Lower leg skin (tissue), 4 donors: ENCODE measurements around the gene LRRC8B. TPM values are rescaled to one million over a fixed set of nuclear protein-coding genes. Genes with fewer than 3 reads are reported as not detected.

Experiments
- DNase-seq, 2 donors: peaks; one replicate each; pipeline ENCODE4 v3.0.0-alpha.2; 2019; ENCODE audit warnings: low spot score in 2 of 2
- H3K4me3 ChIP-seq: fragments of 200-600 bp; sonication (generic); 2 replicates; pipeline ENCODE4 v1.5.1; 2017; ENCODE audit warnings: mild to moderate bottlenecking, low read depth; ENCODE audit not compliant: poor library complexity, severe bottlenecking
- CTCF ChIP-seq, 3 donors: fragments of 450-650 bp; IDR thresholded peaks; one replicate each; pipeline ENCODE4 v1.5.1; 2016; ENCODE audit warnings: antibody characterized with exemption in 3 of 3, mild to moderate bottlenecking in 3 of 3, moderate library complexity in 2 of 3
- POLR2A ChIP-seq, 2 donors: fragments of 450-650 bp; IDR thresholded peaks; one replicate each; pipeline ENCODE4 v1.6.1; 2016 to 2017; ENCODE audit warnings: antibody characterized with exemption in 2 of 2, mild to moderate bottlenecking in 1 of 2, moderate library complexity in 1 of 2
- WGBS, 2 donors: methylation state at CpG; one replicate each; pipeline ENCODE4 v1.1.5; 2018; 5-methylcytosine and 5-hydroxymethylcytosine counted together
- intact Hi-C: fragments of 100-400 bp; cut with DNase I; formaldehyde crosslinking; loops from one replicate; pipeline ENCODE4 v1.15.0; 2023; ENCODE audit warnings: low total_unique reads
- total RNA-seq, 4 donors: library from RNA; depleted of rRNA; stranded (reverse); fragments of >200 nt; gene quantifications; one replicate each; pipeline ENCODE4 v1.1.0, GENCODE V29; 2016

The LRRC8B gene
- total RNA-seq, 4 donors from 2014 or later, result 12.2 to 26.2 (median 13.1) TPM

DNA sequence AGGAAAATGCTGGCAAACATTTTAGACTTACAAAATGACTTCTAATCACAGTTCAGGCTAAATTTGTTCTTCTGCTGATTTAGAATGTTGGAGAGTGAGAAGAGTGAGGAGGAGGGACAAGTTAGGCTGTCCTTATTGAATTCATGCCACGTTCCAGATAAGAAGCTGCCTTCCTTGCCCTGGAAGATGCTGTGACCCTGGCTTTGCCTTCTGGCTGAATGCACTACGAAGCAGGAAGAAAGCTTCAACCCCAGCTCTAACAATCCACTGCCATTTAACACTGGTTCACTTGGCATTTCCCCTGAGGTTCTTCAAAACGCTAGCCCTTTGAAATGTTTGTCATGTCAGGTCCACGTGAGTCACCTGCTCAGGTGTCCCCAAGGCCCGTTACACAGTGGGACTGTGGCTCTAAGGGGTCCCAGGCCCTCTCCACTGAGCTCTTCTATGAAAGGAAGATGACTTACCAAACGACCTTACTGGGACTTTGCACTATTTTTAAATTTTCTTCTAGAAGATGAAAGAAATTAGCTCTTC, 78.3 kb downstream of the LRRC8B start:
- no peak overlapping the region for H3K4me3 ChIP-seq
- intact Hi-C loops, result loop anchor here (5.0 to 10.0 kb wide), 2 partner anchors 126 to 162 kb away; no protein-coding TSS in a partner anchor
- TF ChIP-seq POLR2A (IDR thresholded peaks at IDR 0.05), result no peak
- TF ChIP-seq CTCF (IDR thresholded peaks at IDR 0.05), result no peak
- WGBS, 2 donors, result 66 to 67% methylated on average over 6 of the region's 6 CpGs
- no peak for DNase-seq

GRCh38 chr1:89603651-89604413, 79.2 kb downstream of the LRRC8B start:
- no peak overlapping the region for H3K4me3 ChIP-seq
- intact Hi-C loops, result loop anchor here (5.0 to 10.0 kb wide), 2 partner anchors 127 to 161 kb away; no protein-coding TSS in a partner anchor
- TF ChIP-seq POLR2A (IDR thresholded peaks at IDR 0.05), result no peak
- WGBS, 2 donors, result 52 to 54% methylated on average over 4 of the region's 4 CpGs
- no peak for DNase-seq

DNA sequence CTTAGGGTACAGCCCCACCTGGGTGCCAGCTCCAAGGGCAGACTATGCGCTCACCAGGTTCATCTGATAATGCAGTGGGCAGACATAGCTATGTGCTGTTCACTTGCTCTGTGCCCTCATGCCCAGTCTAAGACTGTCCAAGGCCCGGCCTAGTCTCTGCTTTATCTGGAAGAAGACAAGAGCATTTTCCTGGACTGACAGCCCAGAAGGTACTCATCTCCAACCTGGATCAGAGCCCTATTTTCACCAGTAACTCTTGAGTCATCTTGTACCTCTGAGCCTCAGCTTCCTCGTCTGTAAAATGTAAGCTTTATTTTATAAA, 79.7 kb downstream of the LRRC8B start:
- WGBS, 2 donors, result 80 to 81% methylated on average over 3 of the region's 3 CpGs
- no peak overlapping the region for H3K4me3 ChIP-seq
- no peak for DNase-seq
- intact Hi-C loops, result loop anchor here (5.0 to 10.0 kb wide), 2 partner anchors 127 to 160 kb away; no protein-coding TSS in a partner anchor
- no peak for TF ChIP-seq POLR2A (IDR thresholded peaks at IDR 0.05)
- TF ChIP-seq CTCF (IDR thresholded peaks at IDR 0.05), result no peak

DNA sequence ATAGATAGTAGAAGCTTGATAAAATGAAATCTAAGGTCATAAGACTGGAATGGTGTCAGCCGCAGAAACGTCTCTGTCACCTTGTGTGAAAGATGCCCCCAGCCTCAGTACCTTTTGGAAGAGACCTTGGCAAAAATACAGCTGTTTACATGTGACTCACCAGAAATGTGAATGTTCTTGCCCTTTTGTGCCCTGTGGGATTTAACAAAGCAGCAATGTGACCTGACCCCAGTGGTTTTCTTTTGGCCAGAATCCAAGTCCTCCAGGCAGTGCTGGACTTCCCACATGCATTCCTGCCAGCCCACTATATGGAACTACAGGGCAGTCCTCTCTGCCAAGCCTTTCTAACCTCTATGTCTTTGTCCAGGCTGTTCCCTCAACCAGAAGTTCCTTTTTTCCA, 81.1 kb downstream of the LRRC8B start:
- H3K4me3 ChIP-seq, result no peak overlapping the region
- intact Hi-C loops, result loop anchor here (10.0 kb wide), 1 partner anchor 159 kb away; no protein-coding TSS in a partner anchor
- no peak for DNase-seq
- 77 to 81% methylated on average over 2 of the region's 2 CpGs for WGBS, 2 donors
- TF ChIP-seq POLR2A (IDR thresholded peaks at IDR 0.05), result no peak
- TF ChIP-seq CTCF (IDR thresholded peaks at IDR 0.05), result no peak

DNA sequence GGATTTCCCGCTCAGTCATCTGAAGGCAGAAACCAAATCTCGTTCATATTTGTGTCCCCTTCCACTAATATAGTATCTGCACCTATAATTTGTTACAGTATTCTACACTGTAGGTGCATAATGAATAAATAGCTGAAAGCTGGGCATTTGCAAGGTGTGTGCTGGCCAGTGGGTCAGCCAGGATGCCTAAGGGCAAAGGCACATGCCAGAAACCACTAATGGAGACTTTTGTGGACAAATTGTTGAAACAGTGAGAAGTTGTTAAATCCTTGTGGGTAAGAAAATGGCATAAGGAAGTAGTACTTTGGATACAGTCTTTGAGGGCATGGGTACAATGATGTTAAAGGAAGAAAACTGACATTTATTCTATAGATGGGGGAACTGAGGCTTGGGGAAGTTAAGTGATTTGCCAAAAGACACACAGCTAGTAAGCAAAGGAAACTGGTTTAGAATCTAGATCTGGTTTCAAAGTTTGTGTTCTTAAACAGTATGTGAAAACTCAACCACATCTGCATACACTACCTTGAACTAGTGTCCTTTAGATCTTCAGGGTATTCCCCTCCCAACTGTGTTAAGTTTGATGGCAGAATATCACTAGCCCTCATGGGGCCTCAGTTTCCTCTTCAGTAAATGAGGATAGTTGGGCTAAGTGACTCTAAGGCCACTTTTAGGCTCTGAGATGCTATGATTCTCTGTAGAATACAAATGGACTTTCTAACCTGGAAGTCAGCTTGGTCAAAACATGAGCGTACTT, 81.8 kb downstream of the LRRC8B start:
- 94 to 95% methylated on average over 3 of the region's 3 CpGs for WGBS, 2 donors
- no peak for DNase-seq
- H3K4me3 ChIP-seq, result no peak overlapping the region
- TF ChIP-seq CTCF (IDR thresholded peaks at IDR 0.05) (no peak), POLR2A (IDR thresholded peaks at IDR 0.05) (no peak)
- intact Hi-C loops, result loop anchor here (10.0 kb wide), 1 partner anchor 158 kb away; no protein-coding TSS in a partner anchor

- no peak for DNase-seq
- intact Hi-C loops, result loop anchor here (10.0 kb wide), 1 partner anchor 158 kb away; no protein-coding TSS in a partner anchor
- 71 to 89% methylated on average over 2 of the region's 2 CpGs for WGBS, 2 donors
- no peak for TF ChIP-seq CTCF (IDR thresholded peaks at IDR 0.05)
- TF ChIP-seq POLR2A (IDR thresholded peaks at IDR 0.05), result no peak
- no peak overlapping the region for H3K4me3 ChIP-seq
These were observed 82.5 kb downstream of the LRRC8B start for GRCh38 chr1:89607156-89607555.
